Measurements from ENCODE around the gene RPTOR.

The RPTOR gene

GRCh38 chr17:80593181-80593580 is 48.5 kb downstream of the RPTOR start:
- DNase-seq = no peak

GRCh38 chr17:80594431-80595269 is 50.0 kb downstream of the RPTOR start:
- no peak for DNase-seq

- DNase-seq = no peak
These were observed 52.3 kb downstream of the RPTOR start for GRCh38 chr17:80596760-80597608.

GRCh38 chr17:80598813-80599545 is 54.3 kb downstream of the RPTOR start:
- no peak for DNase-seq

- peak; percentile 40 for DNase-seq
These were observed 55.1 kb downstream of the RPTOR start for GRCh38 chr17:80599546-80600305.

- no peak for DNase-seq
These were observed 56.5 kb downstream of the RPTOR start for GRCh38 chr17:80601146-80601545.

GRCh38 chr17:80603396-80603795 is 58.8 kb downstream of the RPTOR start:
- no peak for DNase-seq

GRCh38 chr17:80604009-80604669 is 59.5 kb downstream of the RPTOR start:
- DNase-seq = no peak

- no peak for DNase-seq
These were observed 60.0 kb downstream of the RPTOR start for GRCh38 chr17:80604670-80605010.

GRCh38 chr17:80605326-80606066 is 60.9 kb downstream of the RPTOR start:
- no peak for DNase-seq

GRCh38 chr17:80608326-80608725 is 63.7 kb downstream of the RPTOR start:
- no peak for DNase-seq

- DNase-seq = no peak
These were observed 65.1 kb downstream of the RPTOR start for GRCh38 chr17:80609757-80610156.

- no peak for DNase-seq
These were observed 67.2 kb downstream of the RPTOR start for GRCh38 chr17:80611816-80612215.

GRCh38 chr17:80612997-80613731 is 68.5 kb downstream of the RPTOR start:
- DNase-seq = no peak

GRCh38 chr17:80613732-80614071 is 69.1 kb downstream of the RPTOR start:
- no peak for DNase-seq

GRCh38 chr17:80614332-80615047 is 69.9 kb downstream of the RPTOR start:
- no peak for DNase-seq

GRCh38 chr17:80615376-80615775 is 70.7 kb downstream of the RPTOR start:
- DNase-seq = no peak

- DNase-seq = no peak
These were observed 72.1 kb downstream of the RPTOR start for GRCh38 chr17:80616705-80617104.

- DNase-seq = no peak
These were observed 73.7 kb downstream of the RPTOR start for GRCh38 chr17:80618304-80618703.
